ENCODE measurements around the gene LSM4. TPM values are rescaled to one million over a fixed set of nuclear protein-coding genes. Genes with fewer than 3 reads are reported as not detected.
"Not testable (repeated sequence)": the region's sequence is repeated elsewhere in the genome, so short reads cannot be mapped to it uniquely, and the experiment has no call there.

Gene LSM4
- total and polyA plus RNA-seq, 2 donors from 2014 or later: 87.7 to 245 TPM

GRCh38 chr19:18328340-18329034, 5.6 kb upstream of the LSM4 start:
- H3K27ac ChIP-seq (ENCODE audit: low read depth in 2 of 2, low read length in 2 of 2): peak overlapping the region; percentile 27 to 56
- H3K27me3 ChIP-seq (ENCODE audit: control insufficient read depth, insufficient read depth, low read length): no peaks in the 10 kb centered on the region
- no peaks in the 10 kb centered on the region for H3K9me3 ChIP-seq (ENCODE audit: control insufficient read depth in 2 of 3, insufficient read depth in 1 of 3, low read length in 3 of 3)
- peaks cover 2 to 18% (median 18%) of the 10 kb centered on the region in 3 donors for H3K4me1 ChIP-seq (ENCODE audit: control insufficient read depth in 2 of 3, insufficient read depth in 2 of 3, low read depth in 1 of 3, low read length in 3 of 3)
- H3K9ac ChIP-seq (ENCODE audit: low read length in 3 of 3): peak overlapping the region in 2 of 3 donors; percentile 12 to 15
- FAIRE-seq (peak; percentile 98), DNase-seq (peak; percentile 93 to 99 (median 95))
- intact Hi-C loops (cut with DNase I): no loop called here
- no peaks in the 10 kb centered on the region for H3K36me3 ChIP-seq (ENCODE audit: control insufficient read depth in 2 of 3, insufficient read depth in 3 of 3, low read length in 3 of 3)
- peak overlapping the region; percentile 36 to 61 (median 44) for H3K4me3 ChIP-seq (ENCODE audit: low read length in 3 of 3)
- peak; percentile 98 for TF ChIP-seq CTCF (IDR thresholded peaks at IDR 0.05; ENCODE audit: borderline replicate concordance, extremely low read depth, insufficient read depth)

GRCh38 chr19:18326772-18327171, 3.9 kb upstream of the LSM4 start:
- Histone ChIP-seq H3K36me3 (ENCODE audit: control insufficient read depth in 2 of 3, insufficient read depth in 3 of 3, low read length in 3 of 3) (no peaks in the 10 kb centered on the region), H3K9ac (ENCODE audit: low read length in 3 of 3) (no peak overlapping the region), H3K4me1 (ENCODE audit: control insufficient read depth in 2 of 3, insufficient read depth in 2 of 3, low read depth in 1 of 3, low read length in 3 of 3) (peaks cover 3 to 23% (median 18%) of the 10 kb centered on the region in 3 donors), H3K27me3 (ENCODE audit: control insufficient read depth, insufficient read depth, low read length) (no peaks in the 10 kb centered on the region), H3K9me3 (ENCODE audit: control insufficient read depth in 2 of 3, insufficient read depth in 1 of 3, low read length in 3 of 3) (no peaks in the 10 kb centered on the region), H3K4me3 (ENCODE audit: low read length in 3 of 3) (no peak overlapping the region), H3K27ac (ENCODE audit: low read depth in 2 of 2, low read length in 2 of 2) (no peak overlapping the region)
- DNase-seq (no peak), FAIRE-seq (no peak)
- TF ChIP-seq CTCF (IDR thresholded peaks at IDR 0.05; ENCODE audit: borderline replicate concordance, extremely low read depth, insufficient read depth): no peak
- intact Hi-C loops (cut with DNase I): no loop called here

- H3K4me1 ChIP-seq (ENCODE audit: control insufficient read depth in 2 of 3, insufficient read depth in 2 of 3, low read depth in 1 of 3, low read length in 3 of 3): peaks cover 3 to 40% (median 31%) of the 10 kb centered on the region in 3 donors
- DNase-seq; FAIRE-seq; H3K27ac ChIP-seq (ENCODE audit: low read depth in 2 of 2, low read length in 2 of 2); H3K27me3 ChIP-seq (ENCODE audit: control insufficient read depth, insufficient read depth, low read length); H3K9me3 ChIP-seq (ENCODE audit: control insufficient read depth in 2 of 3, insufficient read depth in 1 of 3, low read length in 3 of 3); H3K4me3 ChIP-seq (ENCODE audit: low read length in 3 of 3); H3K9ac ChIP-seq (ENCODE audit: low read length in 3 of 3); H3K36me3 ChIP-seq (ENCODE audit: control insufficient read depth in 2 of 3, insufficient read depth in 3 of 3, low read length in 3 of 3); intact Hi-C loops (cut with DNase I): not testable (repeated sequence)
Observed at GRCh38 chr19:18324373-18324731, 1.5 kb upstream of the LSM4 start.

GRCh38 chr19:18322318-18322758, 538 bp downstream of the LSM4 start:
- intact Hi-C loops (cut with DNase I): no loop called here
- FAIRE-seq: no peak

More at GRCh38 chr19:18322318-18322758, 538 bp downstream of the LSM4 start:
- Histone ChIP-seq H3K4me1 (ENCODE audit: control insufficient read depth in 2 of 3, insufficient read depth in 2 of 3, low read depth in 1 of 3, low read length in 3 of 3) (peaks cover 3 to 45% (median 36%) of the 10 kb centered on the region in 3 donors), H3K27me3 (ENCODE audit: control insufficient read depth, insufficient read depth, low read length) (no peaks in the 10 kb centered on the region), H3K9me3 (ENCODE audit: control insufficient read depth in 2 of 3, insufficient read depth in 1 of 3, low read length in 3 of 3) (no peaks in the 10 kb centered on the region), H3K36me3 (ENCODE audit: control insufficient read depth in 2 of 3, insufficient read depth in 3 of 3, low read length in 3 of 3) (no peaks in the 10 kb centered on the region), H3K27ac (ENCODE audit: low read depth in 2 of 2, low read length in 2 of 2) (peak overlapping the region; percentile 91 to 92), H3K9ac (ENCODE audit: low read length in 3 of 3) (peak overlapping the region in 2 of 3 donors; percentile 43 to 94), H3K4me3 (ENCODE audit: low read length in 3 of 3) (peak overlapping the region; percentile 71 to 82 (median 79))
- peak in 4 of 5 donors; percentile 70 to 81 (median 75) for DNase-seq
- TF ChIP-seq CTCF (IDR thresholded peaks at IDR 0.05; ENCODE audit: borderline replicate concordance, extremely low read depth, insufficient read depth): no peak

All from kidney (tissue), 14 donors.